GM12801 (cell line): ENCODE measurements around the gene MTG2.

Experiments used
- TF ChIP-seq, protein P1 (sequence below): IDR thresholded peaks from one replicate; pipeline ENCODE4 v1.5.1; 2011; ENCODE audit warnings: control low read depth; ENCODE audit not compliant: insufficient read length; ENCODE audit errors: extremely low read depth

Gene MTG2

GRCh38 chr20:62181808-62182207, 1.0 kb upstream of the MTG2 start:
- TF ChIP-seq, protein P1, sequence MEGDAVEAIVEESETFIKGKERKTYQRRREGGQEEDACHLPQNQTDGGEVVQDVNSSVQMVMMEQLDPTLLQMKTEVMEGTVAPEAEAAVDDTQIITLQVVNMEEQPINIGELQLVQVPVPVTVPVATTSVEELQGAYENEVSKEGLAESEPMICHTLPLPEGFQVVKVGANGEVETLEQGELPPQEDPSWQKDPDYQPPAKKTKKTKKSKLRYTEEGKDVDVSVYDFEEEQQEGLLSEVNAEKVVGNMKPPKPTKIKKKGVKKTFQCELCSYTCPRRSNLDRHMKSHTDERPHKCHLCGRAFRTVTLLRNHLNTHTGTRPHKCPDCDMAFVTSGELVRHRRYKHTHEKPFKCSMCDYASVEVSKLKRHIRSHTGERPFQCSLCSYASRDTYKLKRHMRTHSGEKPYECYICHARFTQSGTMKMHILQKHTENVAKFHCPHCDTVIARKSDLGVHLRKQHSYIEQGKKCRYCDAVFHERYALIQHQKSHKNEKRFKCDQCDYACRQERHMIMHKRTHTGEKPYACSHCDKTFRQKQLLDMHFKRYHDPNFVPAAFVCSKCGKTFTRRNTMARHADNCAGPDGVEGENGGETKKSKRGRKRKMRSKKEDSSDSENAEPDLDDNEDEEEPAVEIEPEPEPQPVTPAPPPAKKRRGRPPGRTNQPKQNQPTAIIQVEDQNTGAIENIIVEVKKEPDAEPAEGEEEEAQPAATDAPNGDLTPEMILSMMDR = no peak

GRCh38 chr20:62183426-62184142, 756 bp downstream of the MTG2 start:
- TF ChIP-seq, protein P1 = no peak

DNA sequence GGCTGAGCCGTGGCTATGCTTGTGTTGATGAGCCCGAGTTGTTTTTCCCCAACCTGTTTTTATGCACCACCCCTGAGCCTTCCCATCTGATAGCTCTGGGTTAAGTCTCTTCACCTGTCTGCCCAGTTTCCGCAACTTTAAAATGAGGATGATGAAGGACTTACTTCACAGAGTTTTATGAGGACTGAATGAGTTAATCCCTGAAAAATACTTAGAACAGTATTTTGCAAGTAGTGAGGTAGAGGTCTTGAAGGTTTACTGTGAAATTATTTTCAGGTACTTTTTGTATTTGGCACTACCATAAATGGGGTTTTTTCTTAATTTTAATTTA, 3.2 kb downstream of the MTG2 start:
- TF ChIP-seq, protein P1 = no peak

DNA sequence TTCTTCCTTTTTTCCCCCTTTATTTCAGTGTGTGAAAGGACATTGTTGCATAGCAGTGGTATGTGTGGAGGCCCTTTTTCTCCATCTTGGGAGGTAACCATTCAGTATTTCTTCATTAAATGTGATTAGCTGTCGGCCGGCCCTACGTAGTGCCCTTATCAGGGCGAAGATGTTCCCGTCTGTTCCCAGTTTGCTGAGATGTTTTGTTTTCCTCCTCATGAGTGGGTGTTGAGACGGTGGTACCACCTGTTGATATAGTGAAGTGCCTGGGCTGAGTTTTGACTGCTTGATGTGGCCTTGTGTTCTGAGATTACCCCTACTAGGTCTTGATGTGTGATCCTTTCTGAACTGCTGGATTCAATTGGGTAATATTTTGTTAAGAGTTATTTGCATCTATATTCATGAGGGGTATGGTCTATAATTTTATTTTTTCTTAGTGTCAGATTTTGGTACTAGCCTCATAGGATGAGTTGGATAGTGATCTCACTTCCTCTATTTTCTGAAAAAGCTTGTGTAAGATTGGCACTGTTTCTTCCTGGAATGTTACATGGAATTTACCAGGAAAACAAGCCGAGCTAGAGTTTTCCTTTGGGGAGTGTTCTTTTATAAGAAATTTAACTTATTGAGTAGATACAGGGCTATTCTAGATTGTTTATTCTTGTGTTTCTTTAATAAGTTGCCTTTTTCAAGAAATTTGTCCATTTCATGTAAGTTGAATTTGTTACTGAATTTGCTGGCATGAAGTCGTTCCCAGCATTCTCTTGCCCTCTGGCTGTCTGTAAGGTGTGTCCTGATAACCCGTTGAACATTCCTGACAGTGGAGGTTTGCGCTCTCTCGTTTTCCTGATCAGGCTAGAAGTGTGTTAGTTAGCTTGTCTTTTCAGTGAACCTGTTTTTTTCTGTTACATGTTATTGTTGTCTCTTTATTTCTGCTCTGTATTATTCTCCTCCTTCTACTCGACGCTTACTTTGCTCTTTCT, 4.3 kb downstream of the MTG2 start:
- TF ChIP-seq, protein P1 = no peak

DNA sequence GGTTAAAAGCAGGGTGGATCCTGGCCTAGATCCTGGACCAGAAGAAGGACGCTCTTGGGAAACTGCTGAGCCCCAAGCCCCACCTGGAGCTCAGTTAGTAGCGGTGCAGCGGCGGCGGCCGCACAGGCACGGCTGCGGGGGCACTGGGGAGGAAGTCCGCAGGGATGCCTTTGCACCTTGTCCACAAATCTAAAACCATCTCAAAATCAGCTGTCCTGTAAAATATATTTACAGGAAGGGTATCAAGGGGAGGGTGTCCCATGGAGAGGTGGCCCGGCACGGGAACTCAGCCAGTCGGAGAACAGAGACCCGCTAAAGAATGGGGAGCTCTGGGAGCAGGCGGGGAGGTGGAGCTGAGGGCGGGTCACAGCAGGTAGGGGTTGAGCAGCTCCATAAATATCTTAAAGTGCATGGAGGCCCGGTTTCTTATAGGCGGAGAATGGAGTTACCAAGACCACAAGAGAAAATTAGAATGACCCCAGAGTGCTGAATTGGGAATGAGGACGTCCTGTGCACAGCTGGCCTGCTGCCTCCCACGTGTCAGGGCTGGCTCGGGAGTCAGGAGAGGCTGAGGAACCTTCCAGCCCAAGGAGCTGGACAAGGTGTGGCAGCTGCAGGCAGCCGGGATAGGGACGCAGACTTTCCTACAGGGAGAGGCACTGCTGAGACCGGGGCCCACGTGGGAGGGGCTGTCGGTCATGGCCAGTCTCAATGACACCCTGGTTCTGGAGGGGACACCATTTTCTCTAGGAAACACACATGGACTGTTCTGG, 8.0 kb downstream of the MTG2 start:
- TF ChIP-seq, protein P1 = no peak

DNA sequence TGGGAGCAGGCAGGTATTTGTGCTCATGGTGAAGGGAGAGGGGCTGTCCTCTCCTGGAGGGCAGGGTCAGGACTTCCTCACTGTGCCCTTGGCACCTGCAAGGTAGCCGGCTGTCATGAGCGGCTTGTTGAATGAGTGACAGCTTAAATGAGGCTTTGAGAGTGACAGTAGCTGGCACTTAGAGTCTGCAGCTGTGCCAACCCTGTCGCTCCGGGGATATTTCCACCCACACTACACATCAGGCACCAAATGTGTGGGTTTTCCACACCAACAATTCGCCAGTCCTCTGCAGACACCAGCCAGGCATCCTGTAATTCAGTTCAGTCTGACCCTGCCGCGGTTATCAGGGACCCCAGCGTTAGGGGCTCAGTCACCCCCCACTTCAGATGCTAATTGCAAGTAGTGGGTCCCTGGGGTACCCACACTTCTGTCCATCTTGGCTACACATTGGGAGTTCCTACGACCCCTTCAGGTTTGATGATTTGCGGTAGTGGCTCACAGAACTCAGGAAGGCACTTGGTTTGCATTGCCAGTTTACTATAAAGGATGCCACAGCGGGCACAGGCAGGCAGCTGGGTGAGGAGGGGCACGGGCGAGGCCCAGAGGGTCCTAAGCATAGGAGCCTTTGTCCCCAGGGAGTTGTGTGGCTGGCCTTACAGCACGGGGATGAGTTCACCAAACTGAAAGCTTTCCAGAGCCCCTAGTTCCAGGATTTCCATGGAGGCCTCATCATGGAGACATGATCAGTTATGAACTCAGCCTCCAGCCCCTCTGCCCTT, 9.1 kb downstream of the MTG2 start:
- TF ChIP-seq, protein P1 = no peak

DNA sequence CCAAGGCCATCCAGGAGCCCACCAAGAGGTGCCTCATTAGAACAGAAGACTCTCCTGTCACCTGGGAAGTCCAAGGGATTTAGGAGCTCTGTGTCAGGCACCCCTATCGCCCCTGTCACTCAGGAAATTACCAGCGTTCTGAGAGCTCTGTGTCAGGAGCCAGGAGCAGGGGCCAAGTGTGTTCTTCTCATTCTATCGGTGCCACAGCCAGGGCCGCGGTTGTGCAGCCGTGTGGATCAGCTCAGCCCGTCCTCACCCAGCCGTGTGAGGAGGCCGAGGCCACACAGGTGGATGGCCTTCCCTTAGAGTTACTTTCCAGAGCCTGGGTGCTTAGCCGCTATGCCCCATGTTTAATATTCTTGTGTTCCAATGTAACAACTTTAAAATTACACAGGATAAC, 9.8 kb downstream of the MTG2 start:
- TF ChIP-seq, protein P1 = no peak
